Effector CD8-positive, alpha-beta T cell (primary cell): Measurements from ENCODE around the gene MYO16.
"Not testable (repeated sequence)": the region's sequence is repeated elsewhere in the genome, so short reads cannot be mapped to it uniquely, and the experiment has no call there.

Experiments
- DNase-seq: peaks from one replicate; lab custom pipeline; 2025; lab: John Stamatoyannopoulos, UW

Gene MYO16

GRCh38 chr13:109196948-109197347 lies 567.5 kb downstream of the MYO16 start:
- DNase-seq, result no peak

- DNase-seq, result no peak
These were observed 569.2 kb downstream of the MYO16 start for GRCh38 chr13:109198585-109198984.

GRCh38 chr13:109199280-109199679 lies 569.9 kb downstream of the MYO16 start:
- DNase-seq, result no peak

- no peak for DNase-seq
These were observed 571.1 kb downstream of the MYO16 start for GRCh38 chr13:109200556-109200955.

- DNase-seq, result no peak
These were observed 574.2 kb downstream of the MYO16 start for GRCh38 chr13:109203587-109203986.

- DNase-seq, result no peak
These were observed 574.8 kb downstream of the MYO16 start for GRCh38 chr13:109204252-109204651.

GRCh38 chr13:109204657-109205056 lies 575.2 kb downstream of the MYO16 start:
- DNase-seq, result no peak

- DNase-seq, result no peak
These were observed 575.9 kb downstream of the MYO16 start for GRCh38 chr13:109205315-109205714.

GRCh38 chr13:109206616-109207015 lies 577.2 kb downstream of the MYO16 start:
- DNase-seq, result no peak

- no peak for DNase-seq
These were observed 578.2 kb downstream of the MYO16 start for GRCh38 chr13:109207622-109208021.

- DNase-seq, result no peak
These were observed 579.1 kb downstream of the MYO16 start for GRCh38 chr13:109208522-109208921.

GRCh38 chr13:109209526-109209925 lies 580.1 kb downstream of the MYO16 start:
- DNase-seq, result no peak

GRCh38 chr13:109211616-109212015 lies 582.2 kb downstream of the MYO16 start:
- DNase-seq, result no peak

GRCh38 chr13:109212650-109213049 lies 583.2 kb downstream of the MYO16 start:
- no peak for DNase-seq

GRCh38 chr13:109213714-109214113 lies 584.3 kb downstream of the MYO16 start:
- no peak for DNase-seq

- no peak for DNase-seq
These were observed 585.0 kb downstream of the MYO16 start for GRCh38 chr13:109214393-109214792.

GRCh38 chr13:109215377-109215776 lies 586.0 kb downstream of the MYO16 start:
- DNase-seq, result no peak

- DNase-seq, result not testable (repeated sequence)
These were observed 588.1 kb downstream of the MYO16 start for GRCh38 chr13:109217510-109217909.

GRCh38 chr13:109220631-109221030 lies 591.2 kb downstream of the MYO16 start:
- DNase-seq, result no peak

- DNase-seq, result no peak
These were observed 594.6 kb downstream of the MYO16 start for GRCh38 chr13:109224033-109224432.

- no peak for DNase-seq
These were observed 597.2 kb downstream of the MYO16 start for GRCh38 chr13:109226631-109227030.

GRCh38 chr13:109227344-109227940 lies 598.0 kb downstream of the MYO16 start:
- no peak for DNase-seq

GRCh38 chr13:109228211-109228610 lies 598.8 kb downstream of the MYO16 start:
- no peak for DNase-seq

GRCh38 chr13:109231888-109232287 lies 602.5 kb downstream of the MYO16 start:
- DNase-seq, result no peak
